GM10266 (cell line): ENCODE measurements around the gene NXN.

Source experiments
- DNase-seq: peaks from one replicate; pipeline ENCODE4 v3.0.0; 2012; ENCODE audit errors: extremely low spot score
- CTCF ChIP-seq: IDR thresholded peaks from 2 replicates; pipeline ENCODE4 v1.5.1; 2012; ENCODE audit warnings: mild to moderate bottlenecking, low read depth; ENCODE audit not compliant: control insufficient read depth, insufficient read depth; ENCODE audit errors: missing control alignments

NXN gene

GRCh38 chr17:903691-904481 lies 75.7 kb downstream of the NXN start:
- no peak for DNase-seq
- no peak for TF ChIP-seq CTCF

- no peak for TF ChIP-seq CTCF
- no peak for DNase-seq
Observed at GRCh38 chr17:902463-902862, 77.1 kb downstream of the NXN start.

GRCh38 chr17:901964-902363 lies 77.6 kb downstream of the NXN start:
- DNase-seq = no peak
- no peak for TF ChIP-seq CTCF

- TF ChIP-seq CTCF = no peak
- DNase-seq = no peak
Observed at GRCh38 chr17:901191-901950, 78.2 kb downstream of the NXN start.

- TF ChIP-seq CTCF = no peak
- no peak for DNase-seq
Observed at GRCh38 chr17:900336-900934, 79.1 kb downstream of the NXN start.

GRCh38 chr17:897970-898619 lies 81.5 kb downstream of the NXN start:
- TF ChIP-seq CTCF = no peak
- no peak for DNase-seq
